Smooth muscle cell of the brain vasculature (primary cell): ENCODE data around the gene BANP.
"Not testable (repeated sequence)": the region's sequence is repeated elsewhere in the genome, so short reads cannot be mapped to it uniquely, and the experiment has no call there.

ENCODE experiments used
- DNase-seq: peaks from one replicate; pipeline ENCODE4 v3.0.0-alpha.2; 2012; ENCODE audit warnings: low read depth, low spot score

BANP gene

DNA sequence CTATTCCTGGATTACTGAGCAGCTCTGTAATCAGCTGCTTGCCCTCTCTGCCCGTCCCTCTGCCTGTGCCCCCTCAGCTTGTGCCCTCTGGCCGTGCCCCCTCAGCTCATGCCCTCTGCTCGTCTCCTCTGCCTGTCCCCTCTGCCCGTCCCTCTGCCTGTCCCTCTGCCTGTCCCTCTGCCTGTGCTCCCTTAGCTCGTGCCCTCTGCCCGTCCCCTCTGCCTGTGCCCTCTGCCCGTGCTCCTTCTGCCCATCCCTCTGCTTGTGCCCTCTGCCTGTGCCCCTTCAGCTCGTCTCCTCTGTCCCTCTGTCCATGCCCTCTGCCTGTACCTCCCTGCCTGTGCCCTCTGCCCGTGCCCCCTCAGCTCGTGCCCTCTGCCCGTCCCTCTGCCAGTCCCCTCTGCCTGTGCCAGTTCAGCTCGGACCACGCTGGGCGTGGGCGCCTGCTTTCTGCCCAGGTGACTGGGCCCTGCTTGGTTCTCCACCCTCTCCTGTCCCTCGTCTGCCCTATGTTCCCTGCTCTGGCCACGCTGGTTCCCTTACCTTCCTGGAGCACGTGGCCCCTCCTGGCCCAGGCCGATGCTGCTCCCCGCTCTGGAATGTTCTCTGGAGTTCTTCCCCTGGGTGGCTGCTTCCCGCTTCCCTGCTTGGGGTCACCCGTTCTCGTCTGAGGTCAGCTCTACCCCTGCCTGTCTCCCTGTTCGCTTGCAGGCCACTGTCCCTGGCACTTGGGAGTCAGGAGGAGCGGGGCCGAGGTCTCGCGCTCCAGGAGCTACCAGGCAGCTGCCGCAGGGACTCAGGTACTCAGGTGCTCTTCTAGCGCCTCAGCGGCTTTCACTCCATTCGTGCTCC, 63.9 kb downstream of the BANP start:
- no peak for DNase-seq

DNA sequence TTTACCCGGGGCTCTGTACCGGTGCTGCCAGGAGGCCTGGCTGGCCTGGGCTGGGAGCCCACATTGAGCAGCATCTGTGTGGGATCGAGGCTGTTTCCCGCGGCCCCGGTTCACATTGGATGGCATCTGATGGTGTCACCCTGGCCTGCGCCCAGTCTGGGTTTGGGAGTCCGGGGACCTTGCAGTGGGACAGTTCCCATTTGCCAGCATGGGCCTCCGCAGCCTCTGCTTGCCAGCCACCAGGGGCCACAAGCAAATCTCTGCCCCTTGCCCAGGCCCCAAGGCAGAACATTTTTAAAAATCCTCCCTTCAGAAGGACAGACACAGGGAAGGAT, 64.5 kb downstream of the BANP start:
- DNase-seq, result no peak

DNA sequence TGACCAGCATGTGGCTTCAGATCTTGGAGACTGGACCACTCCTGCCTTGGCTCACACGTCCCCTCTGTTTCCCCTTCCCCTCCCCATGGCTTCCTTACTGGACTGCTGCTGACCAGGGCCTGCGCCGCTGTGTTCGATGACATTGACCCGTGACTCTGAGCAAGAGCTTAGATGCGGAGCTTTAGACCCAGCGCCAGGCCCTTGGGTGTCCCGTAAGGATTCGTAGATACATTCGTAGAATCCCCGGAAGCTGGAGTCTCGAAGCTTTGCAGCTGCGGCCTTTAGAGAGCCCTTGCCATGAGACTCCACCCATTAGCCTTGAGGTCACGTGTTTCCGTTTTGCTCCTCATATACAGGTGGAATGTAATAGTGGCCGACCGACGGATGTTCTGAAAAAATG, 65.2 kb downstream of the BANP start:
- DNase-seq, result not testable (repeated sequence)

DNA sequence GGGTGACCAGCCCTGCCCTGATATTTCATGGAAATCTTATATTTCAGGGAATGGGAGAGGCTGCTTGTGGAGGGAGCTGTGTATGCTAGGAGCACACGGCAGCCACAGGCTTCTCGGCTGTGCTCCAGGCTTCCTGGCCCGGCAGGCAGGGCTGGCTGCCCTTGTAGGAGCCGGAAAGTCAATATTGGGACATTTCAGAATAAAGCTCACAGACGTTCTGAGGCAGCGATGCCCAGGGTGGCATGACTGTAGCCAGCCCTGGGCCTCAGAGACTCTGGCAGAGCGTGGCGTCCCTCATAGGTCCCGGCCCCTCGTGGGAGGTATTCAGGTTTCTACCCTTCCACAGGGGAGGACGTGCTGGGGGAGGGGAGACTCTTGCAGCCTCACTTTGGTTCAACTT, 65.7 kb downstream of the BANP start:
- no peak for DNase-seq

DNA sequence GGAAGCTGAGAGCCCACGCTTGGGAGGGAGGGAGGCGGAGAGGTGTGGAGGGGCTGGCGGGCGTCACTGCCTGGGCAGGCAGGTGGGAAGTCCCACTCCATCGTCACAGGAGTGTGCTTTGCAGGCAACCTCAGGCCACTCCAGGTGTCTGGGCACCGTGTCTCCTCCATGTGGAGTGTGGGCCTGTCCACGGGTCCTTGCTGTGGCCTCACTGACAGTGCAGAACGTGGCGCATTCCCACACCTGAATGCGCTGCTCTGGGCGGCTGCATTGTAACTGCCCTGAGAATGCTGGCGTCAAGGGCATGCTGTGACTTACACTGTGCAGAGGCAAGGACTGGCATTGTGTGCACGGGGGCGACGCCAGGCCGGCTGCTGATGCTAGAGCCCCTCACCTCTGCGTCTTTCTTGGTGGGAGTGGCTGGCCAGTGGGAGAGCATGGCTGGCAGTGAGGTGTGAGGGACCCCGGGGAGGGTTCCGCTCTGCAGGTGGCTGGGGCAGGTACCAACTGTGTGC, 66.4 kb downstream of the BANP start:
- no peak for DNase-seq

DNA sequence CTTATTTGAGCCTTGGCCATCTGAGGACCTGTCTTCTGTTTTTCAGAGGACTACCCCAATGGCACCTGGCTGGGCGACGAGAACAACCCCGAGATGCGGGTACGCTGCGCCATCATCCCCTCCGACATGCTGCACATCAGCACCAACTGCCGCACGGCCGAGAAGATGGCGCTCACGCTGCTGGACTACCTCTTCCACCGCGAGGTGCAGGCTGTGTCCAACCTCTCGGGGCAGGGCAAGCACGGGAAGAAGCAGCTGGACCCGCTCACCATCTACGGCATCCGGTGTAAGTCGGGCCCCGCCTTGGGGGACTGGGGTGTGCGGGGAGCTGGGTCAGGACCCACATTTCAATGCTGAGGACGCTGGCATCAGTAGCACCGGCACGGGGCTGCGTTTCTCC, 67.1 kb downstream of the BANP start:
- not testable (repeated sequence) for DNase-seq

DNA sequence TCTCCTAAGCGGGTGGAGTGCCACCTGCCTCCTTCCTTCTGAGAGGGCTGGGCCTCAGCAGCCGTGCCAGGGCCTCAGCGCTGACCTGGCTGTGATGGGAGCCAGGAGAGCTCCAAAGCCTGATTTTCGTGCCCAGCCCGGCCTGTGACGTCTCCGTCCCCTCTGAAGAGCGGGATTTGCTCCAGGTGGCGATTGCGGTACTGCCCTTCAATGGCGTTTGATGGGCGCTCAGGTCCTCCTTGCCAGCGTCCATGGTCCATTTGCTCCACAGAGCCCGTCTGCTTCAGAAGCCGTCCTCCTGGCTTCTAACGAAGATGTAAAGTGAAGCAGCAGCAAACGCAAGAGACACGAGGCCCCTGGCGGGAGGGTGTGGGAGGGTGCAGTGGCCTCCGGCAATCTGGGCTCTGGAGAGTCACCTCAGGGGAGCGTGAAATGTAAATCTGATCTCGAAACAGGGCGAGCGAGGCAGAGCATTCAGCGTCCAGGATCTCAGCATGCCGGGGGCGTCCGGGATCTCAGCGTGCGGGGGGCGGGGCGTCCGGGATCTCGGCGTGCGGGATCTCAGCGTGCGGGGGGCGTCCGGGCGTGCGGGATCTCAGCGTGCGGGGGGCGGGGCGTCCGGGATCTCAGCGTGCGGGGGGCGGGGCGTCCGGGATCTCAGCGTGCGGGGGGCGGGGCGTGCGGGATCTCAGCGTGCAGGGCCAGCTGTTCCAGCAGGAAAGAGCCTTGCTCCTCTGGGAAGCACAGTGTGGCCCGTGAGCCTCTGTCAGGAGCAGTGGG, 68.0 kb downstream of the BANP start:
- not testable (repeated sequence) for DNase-seq

DNA sequence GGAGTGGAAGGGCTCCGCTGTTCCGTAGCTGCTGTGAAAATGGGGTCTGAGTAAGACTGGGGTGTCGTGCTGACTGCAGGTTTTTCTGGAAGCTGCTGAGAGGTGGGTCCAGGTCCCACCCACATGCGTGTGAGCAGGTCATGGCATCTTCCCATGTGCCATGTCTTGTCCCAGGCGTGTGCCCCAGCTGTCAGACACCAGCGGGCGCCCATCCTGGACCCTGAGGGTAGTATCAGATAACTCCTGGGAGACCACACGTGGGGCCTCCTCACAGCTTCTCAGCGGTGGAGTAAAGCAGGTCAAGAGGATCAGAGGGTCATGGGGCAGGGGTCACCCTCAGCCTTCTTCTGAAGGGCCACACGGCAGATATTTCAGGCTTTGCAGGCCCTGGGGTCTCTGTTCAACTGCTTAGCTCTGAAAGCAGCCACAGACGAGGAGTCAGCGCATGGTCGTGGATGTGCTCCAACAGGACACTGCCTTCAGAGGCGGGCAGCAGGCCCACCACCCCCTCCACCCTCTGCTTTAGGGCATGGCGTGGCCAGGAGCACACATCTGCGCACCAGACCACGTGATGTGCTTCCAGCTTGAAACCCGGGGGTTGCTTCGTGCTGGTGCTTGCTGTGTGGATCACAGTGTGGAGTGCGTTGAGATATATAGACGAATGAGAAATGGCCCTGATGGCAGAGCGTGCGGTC, 68.7 kb downstream of the BANP start:
- DNase-seq, result no peak

DNA sequence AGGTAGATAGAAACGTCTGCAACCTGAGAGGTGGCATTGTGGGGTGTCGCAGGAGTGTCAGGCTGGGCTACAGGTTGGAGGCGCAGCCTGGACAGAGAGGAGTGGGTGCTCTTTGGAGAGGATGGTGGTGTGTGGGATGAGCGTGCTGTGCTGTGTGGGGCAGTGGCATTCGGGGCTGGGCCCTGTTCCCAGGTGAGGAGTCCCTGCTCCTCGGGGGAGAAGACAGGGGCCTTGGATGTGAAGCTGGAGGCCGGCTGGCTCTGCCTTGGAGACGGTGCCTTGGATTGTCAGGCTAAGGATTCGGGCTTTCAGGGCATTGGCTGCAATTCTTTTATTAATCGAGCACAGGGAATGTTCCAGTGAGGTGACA, 69.3 kb downstream of the BANP start:
- DNase-seq, result no peak

DNA sequence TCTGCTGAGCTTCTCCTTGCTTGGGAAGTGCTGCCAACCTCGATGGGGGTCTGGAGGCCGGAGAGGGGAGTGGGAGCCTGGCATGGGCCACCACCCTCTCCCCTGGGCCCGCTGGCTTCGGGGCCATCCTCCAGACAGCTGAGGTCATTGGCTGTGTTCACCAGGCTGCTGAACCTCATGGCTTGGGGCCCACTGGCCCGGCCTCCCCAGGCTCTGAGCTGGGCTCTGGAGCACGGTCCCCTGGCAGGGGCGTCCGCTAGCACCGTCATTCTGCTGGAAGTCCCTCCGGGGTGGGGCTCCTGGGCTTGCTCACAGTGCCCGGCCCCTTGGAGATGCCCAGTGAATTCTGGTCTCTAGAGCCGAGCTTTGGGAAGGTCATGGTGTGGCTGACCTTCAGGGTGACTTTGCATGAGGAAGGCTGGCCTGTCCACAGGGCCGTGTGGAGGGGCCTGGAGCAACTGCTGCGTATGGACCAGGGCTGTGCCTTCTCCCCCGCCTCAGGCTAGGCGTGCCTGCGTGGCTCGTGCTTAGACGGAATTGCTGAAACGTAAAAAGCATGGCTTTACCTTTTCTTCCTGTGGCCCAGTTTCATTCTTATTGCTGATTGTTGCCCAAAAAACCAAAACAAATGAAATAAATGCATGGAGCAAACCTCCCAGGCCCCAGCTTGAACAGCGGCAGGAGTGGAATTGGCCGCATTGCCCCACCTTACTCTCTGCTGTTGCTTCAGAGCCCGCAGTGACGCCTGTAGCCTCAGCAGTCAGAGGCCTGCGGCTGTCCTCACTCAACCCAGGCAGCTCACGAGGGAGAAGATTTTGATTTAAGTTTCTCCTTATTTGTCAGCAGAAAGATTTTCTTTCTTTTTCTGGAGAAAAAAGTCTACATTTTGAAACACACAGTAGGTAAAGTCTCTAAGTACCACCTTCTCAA, 70.1 kb downstream of the BANP start:
- not testable (repeated sequence) for DNase-seq

DNA sequence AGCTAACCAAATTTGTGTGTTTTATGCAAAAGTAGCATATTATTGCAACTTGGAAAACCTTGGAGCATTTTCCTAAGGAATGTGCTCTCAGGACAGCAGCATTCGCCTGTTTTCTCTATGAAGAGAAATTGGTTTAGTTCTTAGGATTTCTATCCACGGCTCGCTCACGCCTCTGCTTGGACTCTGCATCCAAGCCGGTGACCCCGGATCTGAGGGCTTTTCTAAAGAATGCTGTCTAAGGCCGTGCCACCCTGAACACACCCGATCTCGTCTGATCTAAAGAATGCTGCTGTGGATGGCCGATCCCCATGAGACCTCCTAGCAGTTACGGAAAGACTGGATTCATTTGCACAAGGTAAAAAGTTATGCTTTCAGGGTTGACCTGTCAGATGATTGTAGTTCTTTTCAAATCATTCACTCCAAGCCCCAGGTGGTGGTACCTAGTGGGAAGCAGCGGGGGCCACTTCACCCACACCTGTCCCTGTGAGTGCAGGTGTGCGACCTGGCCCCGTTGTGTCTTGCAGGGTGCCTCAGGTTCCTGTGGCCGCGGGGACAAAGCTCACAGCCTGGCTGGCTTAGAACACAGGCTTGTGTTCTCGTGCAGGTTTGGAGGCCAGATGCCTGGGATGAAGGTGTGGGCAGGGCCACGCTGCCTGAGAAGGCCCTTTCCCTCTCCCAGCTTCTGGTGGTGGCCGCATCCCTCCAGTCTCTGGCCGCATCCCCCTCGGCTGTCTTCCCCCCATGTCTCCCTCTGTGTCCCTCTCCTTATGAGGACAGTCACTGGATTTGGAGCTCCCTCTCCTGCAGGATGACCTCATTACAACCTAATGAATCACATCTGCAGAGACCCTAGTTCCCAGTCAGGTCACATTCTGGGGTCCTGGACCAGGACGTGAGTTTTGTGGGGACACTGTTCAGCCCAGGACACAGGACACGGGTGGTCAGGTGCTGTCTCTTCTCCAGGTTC, 71.1 kb downstream of the BANP start:
- DNase-seq, result no peak

DNA sequence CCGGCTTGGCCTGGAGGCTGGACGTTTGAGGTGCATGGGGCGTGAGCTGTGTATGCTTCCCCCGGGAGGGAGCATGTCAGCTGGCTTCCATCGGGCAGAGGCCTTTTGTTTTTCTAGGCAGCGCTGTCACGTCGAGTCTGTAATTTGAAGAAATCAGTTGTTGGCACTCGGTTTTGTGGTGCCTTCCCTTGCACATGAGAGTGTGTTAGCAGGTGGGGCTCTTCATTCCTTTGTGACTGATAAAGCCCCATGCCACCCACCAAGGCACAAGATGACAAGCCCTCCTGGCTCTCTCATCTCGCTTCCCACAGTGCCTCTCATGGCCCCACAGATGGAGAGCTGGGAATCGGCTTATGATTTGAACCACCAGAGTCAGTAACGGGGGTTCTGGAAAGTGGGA, 72.1 kb downstream of the BANP start:
- no peak for DNase-seq

DNA sequence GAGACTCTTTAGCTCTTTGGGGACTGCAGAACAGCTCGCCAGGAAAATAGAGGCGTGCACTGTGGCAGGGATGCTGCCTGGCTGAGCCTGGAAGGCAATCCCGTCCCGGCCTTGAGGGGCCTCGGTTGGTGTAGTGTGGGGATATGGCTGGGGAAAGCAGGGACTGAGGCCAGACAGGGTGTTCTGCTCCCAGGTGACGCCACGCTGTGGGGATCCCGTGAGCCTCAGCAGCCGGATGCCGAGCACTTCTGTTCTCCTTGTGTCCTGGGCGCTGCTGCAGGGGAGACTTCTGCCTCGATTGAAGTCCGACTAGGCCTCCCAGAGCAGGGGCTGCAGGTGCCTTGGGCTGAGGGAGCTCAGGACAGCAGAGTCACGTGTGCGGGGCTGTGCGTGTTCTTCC, 72.6 kb downstream of the BANP start:
- no peak for DNase-seq

DNA sequence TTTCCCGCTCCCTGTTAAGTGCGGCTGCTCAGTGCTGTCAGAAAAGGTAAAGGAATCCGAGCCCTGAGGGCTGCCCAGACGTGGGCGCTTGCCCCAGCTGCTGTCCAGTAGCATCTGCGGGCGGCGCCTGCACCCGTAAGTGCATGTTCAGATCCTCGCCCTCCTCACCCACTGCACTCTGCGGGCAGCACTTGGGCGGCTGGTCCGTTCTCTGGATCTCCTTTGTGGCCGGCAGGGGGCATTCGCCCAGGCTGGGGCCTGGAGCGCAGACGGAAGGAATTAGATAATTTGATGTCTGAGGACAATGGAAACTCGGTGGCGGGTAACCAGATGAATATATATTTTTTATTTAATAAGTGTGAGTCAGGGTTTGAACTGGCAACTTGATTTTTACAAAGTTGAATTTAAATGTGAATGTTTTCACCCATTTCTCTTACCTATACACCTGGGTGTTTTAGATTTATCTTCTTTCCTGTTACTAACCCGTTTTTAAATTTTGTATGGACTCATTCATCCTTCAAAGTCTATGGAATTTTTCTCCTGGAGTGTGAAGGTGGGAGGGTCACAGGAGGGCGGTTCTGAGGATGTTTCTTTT, 73.4 kb downstream of the BANP start:
- DNase-seq, result not testable (repeated sequence)

DNA sequence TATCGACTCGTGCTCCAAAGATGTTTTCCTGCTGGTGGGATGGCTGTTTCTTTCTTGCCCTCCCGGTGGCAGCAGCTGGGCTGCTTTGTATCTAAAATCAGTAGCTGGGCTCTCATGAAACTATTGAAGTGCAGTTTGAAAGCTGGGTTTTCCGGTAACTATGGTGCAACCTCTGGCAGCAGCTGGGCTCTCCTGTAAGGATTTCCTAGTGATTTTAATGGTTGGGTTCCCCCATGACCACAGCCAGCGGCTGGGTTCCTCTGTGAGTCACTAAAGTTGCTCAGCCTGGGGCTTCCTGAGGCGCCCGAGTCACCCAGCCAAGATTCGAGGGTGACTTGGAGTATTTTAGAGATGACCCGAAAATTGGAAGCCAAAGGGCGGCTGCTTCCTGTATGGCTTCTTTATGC, 73.9 kb downstream of the BANP start:
- peak; percentile 43 for DNase-seq

DNA sequence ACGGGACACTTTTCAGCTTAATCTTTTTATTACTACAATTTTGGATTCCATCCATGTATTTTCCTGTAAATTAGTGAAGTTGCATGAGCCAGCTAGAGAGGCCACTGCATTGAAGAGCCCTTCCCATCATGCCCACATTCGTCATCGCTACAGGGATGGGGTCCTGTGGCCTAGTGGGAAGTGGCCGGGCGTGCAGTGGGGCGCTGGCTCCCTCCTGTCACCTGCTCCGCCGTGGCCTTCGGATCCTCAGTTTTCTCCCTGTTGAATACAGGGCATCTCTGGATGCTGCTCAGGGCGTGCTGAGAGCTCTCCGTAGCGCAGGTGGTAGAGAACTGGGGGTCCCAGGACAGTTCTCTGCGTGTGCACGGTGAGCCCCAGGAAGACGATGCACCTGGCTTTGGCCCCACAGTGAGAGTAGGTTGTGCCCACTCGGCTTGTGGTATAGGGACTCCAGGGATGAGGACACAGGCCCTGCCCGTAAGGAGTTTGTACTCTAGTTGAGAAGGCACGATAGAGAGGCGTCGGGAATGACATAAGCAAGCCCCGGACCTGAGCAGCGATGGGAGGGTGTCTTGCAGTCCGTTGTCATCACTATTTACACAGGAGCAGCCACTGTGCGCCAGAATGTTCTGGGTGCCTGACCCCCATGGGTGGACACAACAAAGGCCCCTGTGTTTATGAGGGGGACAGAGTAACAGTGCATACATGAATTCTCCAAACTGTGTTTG, 74.8 kb downstream of the BANP start:
- DNase-seq, result not testable (repeated sequence)

DNA sequence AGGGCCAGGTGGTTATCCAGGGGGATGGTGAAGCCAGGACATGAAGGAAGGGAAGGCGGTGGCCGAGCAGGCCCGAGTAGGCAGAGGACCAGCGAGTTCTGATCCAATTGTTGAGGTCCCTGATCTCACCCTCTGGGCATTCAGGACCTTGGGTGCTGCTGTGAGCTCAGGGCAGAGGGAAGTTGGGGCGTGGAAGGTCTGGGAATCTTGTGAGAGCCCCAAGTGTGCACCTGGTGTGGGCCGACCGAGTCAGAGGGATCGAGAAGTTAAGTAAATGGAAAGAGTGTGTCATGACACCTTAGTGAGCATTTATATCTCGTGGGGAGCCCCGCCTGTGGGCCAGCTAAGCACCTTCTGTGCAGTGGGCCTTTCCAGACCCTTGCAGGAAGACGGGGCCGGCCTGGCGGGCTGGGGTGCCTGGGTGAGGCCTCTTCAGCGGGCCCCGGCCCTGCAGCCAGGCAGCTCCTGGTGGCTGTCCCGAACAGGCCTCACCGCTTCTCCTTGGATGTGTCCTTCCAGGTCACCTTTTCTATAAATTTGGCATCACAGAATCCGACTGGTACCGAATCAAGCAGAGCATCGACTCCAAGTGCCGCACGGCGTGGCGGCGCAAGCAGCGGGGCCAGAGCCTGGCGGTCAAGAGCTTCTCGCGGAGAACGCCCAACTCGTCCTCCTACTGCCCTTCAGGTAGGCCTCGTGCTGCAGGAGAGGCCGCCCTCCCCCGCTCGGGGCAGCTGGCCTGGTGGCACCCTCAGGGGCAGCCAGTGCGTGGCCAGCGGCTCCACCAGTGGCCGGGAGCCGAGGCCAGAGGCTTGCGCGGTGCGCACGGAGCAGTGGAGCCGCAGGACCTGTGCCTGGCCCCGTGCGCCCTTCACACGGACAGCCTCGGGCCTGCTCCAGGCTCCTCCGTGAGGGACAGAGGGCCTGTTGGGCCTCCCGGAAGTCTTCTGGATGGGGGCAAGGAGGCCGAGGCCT, 76.0 kb downstream of the BANP start:
- DNase-seq, result no peak
